A549 (cell line): ENCODE results near the gene CFAP70. TPM values are rescaled to one million over a fixed set of nuclear protein-coding genes. Genes with fewer than 3 reads are reported as not detected.

Experiments used
- ATAC-seq, 2 experiments: fragments of 200-7000 bp in 1 of 2; fragments of >200 bp in 1 of 2; cut with Nextera tagmentation in 1 of 2; cut with Tn5 transposase in 1 of 2; 3 replicates each; pipeline versions ENCODE4 v1.8.0 to v1.9.1; 2018 to 2020; ENCODE audit warnings: mild to moderate bottlenecking in 1 of 2, moderate library complexity in 1 of 2
- CTCF ChIA-PET: fragments of 300-600 bp; sonication (Branson Sonifier 250); formaldehyde crosslinking; extraction: SDS; loops from one replicate; lab custom pipeline; 2021; ENCODE audit warnings: antibody characterized with exemption, inconsistent platforms; lab: Yijun Ruan, JAX
- POLR2A ChIA-PET: fragments of 350-600 bp; formaldehyde crosslinking; extraction: SDS; loops from one replicate; lab custom pipeline; 2021; ENCODE audit warnings: antibody characterized with exemption, inconsistent platforms; lab: Yijun Ruan, JAX
- DNase-seq, 2 experiments: peaks; one replicate each; pipeline versions ENCODE4 v3.0.0 to v3.0.0-alpha.2; 2011 to 2016; ENCODE audit warnings: low read depth in 1 of 2, low spot score in 1 of 2
- FAIRE-seq: peaks from 2 replicates; lab custom pipeline; 2011; peaks lifted over from hg19 to GRCh38; lab: Jason Lieb, UNC
- H3K27ac ChIP-seq, 2 experiments: fragments of >200 bp; sonication (Bioruptor Twin); formaldehyde crosslinking; 3 replicates each; pipeline ENCODE4 v1.5.1; 2016 to 2017
- H3K4me1 ChIP-seq: fragments of >200 bp; sonication (Bioruptor Twin); formaldehyde crosslinking; 3 replicates; pipeline ENCODE4 v1.6.1; 2016
- H3K4me2 ChIP-seq: fragments of >200 bp; sonication (Bioruptor Twin); formaldehyde crosslinking; 3 replicates; pipeline ENCODE4 v1.6.1; 2016
- H3K4me3 ChIP-seq: fragments of >200 bp; sonication (Bioruptor Twin); formaldehyde crosslinking; 3 replicates; pipeline ENCODE4 v1.5.1; 2016
- H3K9me3 ChIP-seq: fragments of >200 bp; sonication (Bioruptor Twin); formaldehyde crosslinking; 3 replicates; pipeline ENCODE4 v1.6.1; 2016
- BHLHE40 ChIP-seq: IDR thresholded peaks from 2 replicates; pipeline ENCODE4 v1.6.1; 2012; ENCODE audit warnings: low read depth, low read length, inconsistent platforms
- CBX2 ChIP-seq: fragments of 200-600 bp; sonication (generic); IDR thresholded peaks from 2 replicates; pipeline ENCODE4 v1.6.1; 2016; ENCODE audit warnings: low read depth, mild to moderate bottlenecking, borderline replicate concordance
- CEBPB ChIP-seq, 2 experiments: fragments of >200 bp in 1 of 2; sonication (Bioruptor Twin) in 1 of 2; formaldehyde crosslinking in 1 of 2; IDR thresholded peaks; 2 replicates each; pipeline ENCODE4 v1.6.1; 2012 to 2016
- CHD4 ChIP-seq: fragments of 200-600 bp; sonication (generic); IDR thresholded peaks from 2 replicates; pipeline ENCODE4 v1.6.1; 2016; ENCODE audit warnings: antibody characterized with exemption, mild to moderate bottlenecking, borderline replicate concordance
- CTCF ChIP-seq: fragments of >200 bp; sonication (Bioruptor Twin); formaldehyde crosslinking; IDR thresholded peaks from 3 replicates; pipeline ENCODE4 v1.5.1; 2016
- FOSL2 ChIP-seq, 2 experiments: fragments of 450-650 bp in 1 of 2; fragments of >200 bp in 1 of 2; sonication (Bioruptor Twin) in 1 of 2; formaldehyde crosslinking; IDR thresholded peaks; 2 replicates each; pipeline versions ENCODE4 v1.5.0 to v1.6.1; 2016 to 2020; ENCODE audit warnings: mild to moderate bottlenecking in 1 of 2, moderate library complexity in 1 of 2
- GATA3 ChIP-seq: IDR thresholded peaks from 2 replicates; pipeline ENCODE4 v1.6.1; 2012; ENCODE audit warnings: borderline replicate concordance
- HOXA7 ChIP-seq: fragments of 250-450 bp; sonication (Bioruptor Pico); IDR thresholded peaks from 2 replicates; pipeline ENCODE4 v1.5.0; 2020; ENCODE audit warnings: mild to moderate bottlenecking, moderate library complexity
- HOXB5 ChIP-seq: fragments of 250-450 bp; sonication (Bioruptor Pico); IDR thresholded peaks from 2 replicates; pipeline ENCODE4 v1.5.0; 2020; ENCODE audit warnings: mild to moderate bottlenecking, moderate library complexity
- KDM5A ChIP-seq: fragments of 200-600 bp; sonication (generic); IDR thresholded peaks from 2 replicates; pipeline ENCODE4 v1.6.1; 2016; ENCODE audit warnings: antibody characterized with exemption, mild to moderate bottlenecking
- MAX ChIP-seq: IDR thresholded peaks from 2 replicates; pipeline ENCODE4 v1.6.1; 2012
- NPAS2 ChIP-seq: fragments of 250-450 bp; sonication (Bioruptor Pico); IDR thresholded peaks from 2 replicates; pipeline ENCODE4 v1.8.0; 2022; ENCODE audit warnings: mild to moderate bottlenecking, moderate library complexity, borderline replicate concordance
- RFX5 ChIP-seq: fragments of 450-650 bp; IDR thresholded peaks from 2 replicates; pipeline ENCODE4 v1.7.1; 2014; ENCODE audit warnings: antibody characterized with exemption, mild to moderate bottlenecking, moderate library complexity
- RNF2 ChIP-seq: fragments of 200-600 bp; sonication (generic); IDR thresholded peaks from 2 replicates; pipeline ENCODE4 v1.6.1; 2016; ENCODE audit warnings: low read depth, mild to moderate bottlenecking, antibody characterized with exemption, moderate library complexity, borderline replicate concordance
- SREBF2 ChIP-seq: fragments of 450-650 bp; IDR thresholded peaks from 2 replicates; pipeline ENCODE4 v1.6.1; 2014; ENCODE audit warnings: mild to moderate bottlenecking, moderate library complexity
- TP53 ChIP-seq: fragments of 250-450 bp; sonication (Bioruptor Pico); IDR thresholded peaks from 2 replicates; pipeline ENCODE4 v1.5.0; 2021; ENCODE audit warnings: mild to moderate bottlenecking, moderate library complexity
- whole genome bisulfite sequencing: methylation state at CpG from one replicate; pipeline ENCODE4 v1.1.6; 2017; ENCODE audit errors: missing lambda C conversion rate; 5-methylcytosine and 5-hydroxymethylcytosine counted together
- polyA plus RNA-seq, 4 experiments: library from polyadenylated mRNA; depleted of rRNA in 3 of 4; stranded (reverse); fragments of >200 nt; fragmentation: RNase III in 1 of 4; extraction: RNeasy Plus Mini Kit Qiagen cat#74134 plus additional on column Dnase treatment in 1 of 4; gene quantifications; 2 replicates in 3 of 4; 3 replicates in 1 of 4; pipeline ENCODE4 v1.2.3, GENCODE V29; 2011 to 2017
- TF ChIP-seq, protein P1 (sequence below): fragments of >200 bp; sonication (Bioruptor Twin); formaldehyde crosslinking; IDR thresholded peaks from 3 replicates; pipeline ENCODE4 v1.6.1; 2016
- TF ChIP-seq, protein P2 (sequence below): IDR thresholded peaks from 2 replicates; pipeline ENCODE4 v1.6.1; 2012; ENCODE audit warnings: low read depth, borderline replicate concordance
- TF ChIP-seq, protein P3 (sequence below): IDR thresholded peaks from 2 replicates; pipeline ENCODE4 v1.6.1; 2012

The CFAP70 gene
- polyA plus RNA-seq, 2 of the 4 experiments (the other 2 are of a cell fraction): 0.34 to 0.98 TPM

DNA sequence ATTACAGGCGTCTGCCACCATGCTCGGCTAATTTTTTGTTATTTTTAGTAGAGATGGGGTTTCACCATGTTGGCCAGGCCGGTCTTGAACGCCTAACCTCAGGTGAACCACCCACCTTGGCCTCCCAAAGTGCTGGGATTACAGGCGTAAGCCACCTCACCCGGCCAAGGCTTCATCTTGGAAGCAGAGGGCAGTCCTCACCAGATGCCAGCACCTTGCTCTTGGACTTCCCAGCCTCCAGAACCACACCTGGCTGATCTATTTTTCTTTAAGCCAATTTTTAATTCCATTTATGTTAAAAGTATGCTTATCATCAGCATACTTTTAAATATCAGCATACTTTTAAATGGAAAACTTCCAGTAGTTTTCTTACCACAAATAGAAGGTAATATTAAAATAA lies 43.0 kb upstream of the CFAP70 start:
- DNase-seq: no peak
- Histone ChIP-seq H3K27ac (no peak overlapping the region), H3K4me1 (no peaks in the 10 kb centered on the region), H3K9me3 (no peaks in the 10 kb centered on the region)
- ChIA-PET CTCF (interaction anchor here (1.3 to 1.6 kb wide), 3 partner anchors 10 to 13 kb away, joined by 3 to 4 read pairs (median 4); partner anchors contain the start of gene ANXA7), POLR2A (no interaction called here)
- no peak for FAIRE-seq
- TF ChIP-seq TP53 (no peak), BHLHE40 (no peak)
- TF ChIP-seq, all 56 proteins: peak for 0
- H3K4me2 ChIP-seq: no peak overlapping the region
- ATAC-seq: no peak
- no peak overlapping the region for H3K4me3 ChIP-seq
- 96% methylated on average over 6 of the region's 6 CpGs for WGBS

GRCh38 chr10:73399063-73399462 lies 40.4 kb upstream of the CFAP70 start:
- H3K9me3 ChIP-seq: no peaks in the 10 kb centered on the region
- WGBS: 76% methylated on average over 4 of the region's 4 CpGs
- FAIRE-seq (no peak), DNase-seq (no peak), ATAC-seq (no peak)
- ChIA-PET POLR2A (no interaction called here), CTCF (interaction anchor here (1.1 kb wide), 1 partner anchor 10 kb away, joined by 4 read pairs; no protein-coding TSS in a partner anchor)
- no peaks in the 10 kb centered on the region for H3K4me1 ChIP-seq
- no peak overlapping the region for H3K4me2 ChIP-seq
- TF ChIP-seq CBX2: no peak
- no peak for TF ChIP-seq RNF2
- no peak for TF ChIP-seq GATA3
- no peak for TF ChIP-seq CEBPB (IDR thresholded peaks at IDR 0.05)
- no peak for TF ChIP-seq HOXA7 (CRISPR knock-in tag)
- TF ChIP-seq NPAS2: no peak
- no peak for TF ChIP-seq CHD4
- TF ChIP-seq RFX5: no peak
- no peak for TF ChIP-seq FOSL2 (IDR thresholded peaks at IDR 0.05)
- TF ChIP-seq FOSL2 (CRISPR knock-in tag; IDR thresholded peaks at IDR 0.05): no peak
- no peak for TF ChIP-seq MAX
- TF ChIP-seq SREBF2: no peak
- no peak for TF ChIP-seq HOXB5 (CRISPR knock-in tag)
- TF ChIP-seq, protein P1, sequence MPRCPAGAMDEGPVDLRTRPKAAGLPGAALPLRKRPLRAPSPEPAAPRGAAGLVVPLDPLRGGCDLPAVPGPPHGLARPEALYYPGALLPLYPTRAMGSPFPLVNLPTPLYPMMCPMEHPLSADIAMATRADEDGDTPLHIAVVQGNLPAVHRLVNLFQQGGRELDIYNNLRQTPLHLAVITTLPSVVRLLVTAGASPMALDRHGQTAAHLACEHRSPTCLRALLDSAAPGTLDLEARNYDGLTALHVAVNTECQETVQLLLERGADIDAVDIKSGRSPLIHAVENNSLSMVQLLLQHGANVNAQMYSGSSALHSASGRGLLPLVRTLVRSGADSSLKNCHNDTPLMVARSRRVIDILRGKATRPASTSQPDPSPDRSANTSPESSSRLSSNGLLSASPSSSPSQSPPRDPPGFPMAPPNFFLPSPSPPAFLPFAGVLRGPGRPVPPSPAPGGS: no peak
- no peak for TF ChIP-seq KDM5A
- TF ChIP-seq, protein P2, sequence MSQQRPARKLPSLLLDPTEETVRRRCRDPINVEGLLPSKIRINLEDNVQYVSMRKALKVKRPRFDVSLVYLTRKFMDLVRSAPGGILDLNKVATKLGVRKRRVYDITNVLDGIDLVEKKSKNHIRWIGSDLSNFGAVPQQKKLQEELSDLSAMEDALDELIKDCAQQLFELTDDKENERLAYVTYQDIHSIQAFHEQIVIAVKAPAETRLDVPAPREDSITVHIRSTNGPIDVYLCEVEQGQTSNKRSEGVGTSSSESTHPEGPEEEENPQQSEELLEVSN: no peak
- TF ChIP-seq, protein P3, sequence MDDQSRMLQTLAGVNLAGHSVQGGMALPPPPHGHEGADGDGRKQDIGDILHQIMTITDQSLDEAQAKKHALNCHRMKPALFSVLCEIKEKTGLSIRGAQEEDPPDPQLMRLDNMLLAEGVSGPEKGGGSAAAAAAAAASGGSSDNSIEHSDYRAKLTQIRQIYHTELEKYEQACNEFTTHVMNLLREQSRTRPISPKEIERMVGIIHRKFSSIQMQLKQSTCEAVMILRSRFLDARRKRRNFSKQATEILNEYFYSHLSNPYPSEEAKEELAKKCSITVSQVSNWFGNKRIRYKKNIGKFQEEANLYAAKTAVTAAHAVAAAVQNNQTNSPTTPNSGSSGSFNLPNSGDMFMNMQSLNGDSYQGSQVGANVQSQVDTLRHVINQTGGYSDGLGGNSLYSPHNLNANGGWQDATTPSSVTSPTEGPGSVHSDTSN: no peak
- no peak for TF ChIP-seq CTCF
- no peak overlapping the region for H3K4me3 ChIP-seq
- H3K27ac ChIP-seq: no peak overlapping the region
